H1 (cell line): ENCODE measurements around the gene CSDE1. TPM values are rescaled to one million over a fixed set of nuclear protein-coding genes. Genes with fewer than 3 reads are reported as not detected.
A peak's percentile ranks its signal among the peaks of the same experiment; 100 is the strongest.

Experiments used
- BACH1 ChIP-seq: IDR thresholded peaks from 2 replicates; pipeline ENCODE4 v1.6.1; 2012; ENCODE audit warnings: low read length, improper control_type of control experiment
- BCL11A ChIP-seq, 2 experiments: IDR thresholded peaks; one replicate each; pipeline ENCODE4 v1.6.1; 2011; ENCODE audit warnings: low read depth in 2 of 2, low read length in 2 of 2, mild to moderate bottlenecking in 2 of 2
- CBX5 ChIP-seq: fragments of 300-800, 300-1000 bp; sonication (generic); IDR thresholded peaks from 2 replicates; pipeline ENCODE4 v1.7.1; 2016; ENCODE audit warnings: antibody characterized with exemption, low read length, low read depth
- CHD1 ChIP-seq: IDR thresholded peaks from 2 replicates; pipeline ENCODE4 v1.6.1; 2012; ENCODE audit warnings: low read depth, low read length, improper control_type of control experiment
- CHD2 ChIP-seq: IDR thresholded peaks from 2 replicates; pipeline ENCODE4 v1.6.1; 2012; ENCODE audit warnings: low read length, improper control_type of control experiment
- CREB1 ChIP-seq: IDR thresholded peaks from 2 replicates; pipeline ENCODE4 v1.6.1; 2012; ENCODE audit warnings: inconsistent platforms
- EGR1 ChIP-seq: IDR thresholded peaks from 2 replicates; pipeline ENCODE4 v1.6.1; 2011; ENCODE audit warnings: low read depth, low read length, borderline replicate concordance
- FOSL1 ChIP-seq: IDR thresholded peaks from 2 replicates; pipeline ENCODE4 v1.6.1; 2011; ENCODE audit warnings: mild to moderate bottlenecking, low read depth, low read length, moderate library complexity; ENCODE audit not compliant: insufficient read depth
- GTF2F1 ChIP-seq: IDR thresholded peaks from 2 replicates; pipeline ENCODE4 v1.6.1; 2012; ENCODE audit warnings: low read depth, low read length, improper control_type of control experiment, borderline replicate concordance
- JUN ChIP-seq: IDR thresholded peaks from 2 replicates; pipeline ENCODE4 v1.6.1; 2011; ENCODE audit warnings: low read depth, mild to moderate bottlenecking, improper control_type of control experiment, low read length
- KDM1A ChIP-seq: fragments of 200-600, 300-600 bp; sonication (generic); IDR thresholded peaks from 2 replicates; pipeline ENCODE4 v1.7.1; 2016; ENCODE audit warnings: mild to moderate bottlenecking, low read length, borderline replicate concordance
- KDM4A ChIP-seq: IDR thresholded peaks from one replicate; pipeline ENCODE4 v1.7.1; 2012; ENCODE audit warnings: low read depth, mild to moderate bottlenecking, moderate library complexity, low read length, inconsistent platforms; ENCODE audit not compliant: severe bottlenecking
- POLR2AphosphoS5 ChIP-seq: IDR thresholded peaks from 2 replicates; pipeline ENCODE4 v1.6.1; 2011; ENCODE audit warnings: low read depth, low read length
- POU5F1 ChIP-seq: IDR thresholded peaks from 2 replicates; pipeline ENCODE4 v1.6.1; 2011; ENCODE audit warnings: low read depth, mild to moderate bottlenecking, low read length, moderate library complexity
- RBBP5 ChIP-seq: IDR thresholded peaks from 2 replicates; pipeline ENCODE4 v1.7.1; 2012; ENCODE audit warnings: low read depth, mild to moderate bottlenecking, inconsistent platforms, low read length, moderate library complexity, borderline replicate concordance
- RXRA ChIP-seq: IDR thresholded peaks from 2 replicates; pipeline ENCODE4 v1.6.1; 2011; ENCODE audit warnings: low read depth, mild to moderate bottlenecking, low read length, moderate library complexity; ENCODE audit not compliant: insufficient read depth
- SIN3A ChIP-seq, 2 experiments: IDR thresholded peaks in 1 of 2; conservative IDR thresholded peaks in 1 of 2; 2 replicates each; pipeline ENCODE4 v1.6.1; 2011 to 2012; ENCODE audit warnings: low read length in 2 of 2, improper control_type of control experiment in 1 of 2, low read depth in 1 of 2, mild to moderate bottlenecking in 1 of 2
- SIRT6 ChIP-seq: IDR thresholded peaks from one replicate; pipeline ENCODE4 v1.7.1; 2012; ENCODE audit warnings: low read length, inconsistent platforms
- TBP ChIP-seq: IDR thresholded peaks from 2 replicates; pipeline ENCODE4 v1.6.1; 2011; ENCODE audit warnings: low read depth, low read length, improper control_type of control experiment
- TEAD4 ChIP-seq: IDR thresholded peaks from 2 replicates; pipeline ENCODE4 v1.6.1; 2012; ENCODE audit warnings: low read depth, low read length, inconsistent platforms, mixed read lengths
- YY1 ChIP-seq: IDR thresholded peaks from 2 replicates; pipeline ENCODE4 v1.6.1; 2011; ENCODE audit warnings: low read depth, mild to moderate bottlenecking, low read length
- polyA plus RNA-seq, 7 experiments: library from polyadenylated mRNA; depleted of rRNA in 3 of 7; stranded (reverse) in 5 of 7; unstranded in 2 of 7; fragments of >200 nt in 5 of 7; fragments of 200-250 nt in 2 of 7; gene quantifications; 1 replicate in 5 of 7; 2 replicates in 1 of 7; 4 replicates in 1 of 7; pipeline versions ENCODE4 v1.2.1 to v1.2.3, GENCODE V29; 2011 to 2013; ENCODE audit warnings: missing spikeins in 2 of 7, mixed read lengths in 2 of 7
- total RNA-seq: library from RNA; stranded (reverse); fragmentation: NEBNext Ultra II Directional; extraction: Animal tissue kit (Norgen Biotek cat#: 25700); gene quantifications from 2 replicates; pipeline ENCODE4 v1.2.1, GENCODE V29; 2021
- TF ChIP-seq, protein P1 (sequence below): IDR thresholded peaks from 2 replicates; pipeline ENCODE4 v1.6.1; 2012; ENCODE audit warnings: inconsistent platforms
- TF ChIP-seq, protein P2 (sequence below): IDR thresholded peaks from 2 replicates; pipeline ENCODE4 v1.6.1; 2011; ENCODE audit warnings: low read length, improper control_type of control experiment

Gene CSDE1
- total and polyA plus RNA-seq, 2 of the 8 experiments (the other 6 are each of a cell fraction or from before 2014, with no cell fraction given): 149 to 635 TPM

DNA sequence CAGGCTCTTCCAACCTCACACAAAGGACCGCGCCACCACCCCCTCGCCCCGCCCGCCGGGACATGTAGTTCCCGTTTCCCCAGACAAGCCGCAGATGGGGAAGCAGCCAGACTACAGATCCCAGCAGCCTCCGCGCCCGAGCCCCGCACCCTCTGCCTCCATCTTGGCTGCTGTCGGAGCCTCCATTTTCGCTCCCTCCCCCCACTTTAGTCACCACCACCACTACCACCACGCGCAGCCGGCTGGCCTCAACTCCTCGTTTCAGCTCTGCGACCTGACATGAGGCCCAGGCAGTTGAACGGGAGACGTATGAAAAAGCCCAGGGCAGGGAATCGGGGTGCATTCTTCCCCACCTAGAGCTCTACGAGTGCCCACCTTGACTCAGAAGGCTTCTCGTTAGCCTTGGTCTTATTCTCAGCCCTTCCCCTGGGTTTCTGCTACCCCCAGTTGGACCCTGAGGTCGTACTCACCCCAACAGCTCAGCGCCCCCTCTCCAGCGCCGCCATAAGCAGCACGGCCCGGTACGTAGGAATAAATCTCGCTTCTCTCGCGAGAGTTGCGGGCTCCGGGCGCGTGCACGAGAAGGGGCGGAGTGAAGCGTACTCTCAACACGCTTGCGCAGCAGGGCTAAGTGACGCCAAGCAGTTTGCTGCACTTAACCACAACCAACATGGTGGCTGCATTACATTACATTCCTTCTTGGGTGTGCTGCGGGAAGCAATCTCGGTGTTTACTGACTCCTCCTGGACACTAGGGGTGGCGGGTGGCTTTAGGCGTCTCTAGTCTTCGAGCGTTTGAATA lies at the start of gene CSDE1 (continued):
- no peak for TF ChIP-seq FOSL1
- peak; percentile 75 for TF ChIP-seq CREB1
- TF ChIP-seq CHD2: peak; percentile 97
- peak; percentile 80; the same call in 1 of the 2 replicates for TF ChIP-seq CHD1
- TF ChIP-seq YY1: peak; percentile 98
- no peak for TF ChIP-seq EGR1
- no peak for TF ChIP-seq JUN
- TF ChIP-seq TBP: peak; percentile 95
- TF ChIP-seq SIN3A (conservative IDR thresholded peaks at IDR 0.05 in 1 of 2, IDR thresholded peaks at IDR 0.05 in 1 of 2; ENCODE audit: low read depth in 1 of 2, low read length in 2 of 2): peak in 1 of 2 experiments; percentile 82; a peak in 2 of 4 replicates
- TF ChIP-seq RBBP5: no peak; the same call in 1 of the 2 replicates
- TF ChIP-seq CBX5: no peak
- peak; percentile 98 for TF ChIP-seq POLR2AphosphoS5
- no peak for TF ChIP-seq BCL11A (IDR thresholded peaks at IDR 0.05; ENCODE audit: low read depth in 2 of 2, low read length in 2 of 2)
- no peak for TF ChIP-seq RXRA
- TF ChIP-seq POU5F1: no peak
- TF ChIP-seq KDM4A: peak; percentile 52
- TF ChIP-seq KDM1A: no peak
- 0 out of 2 replicates have a peak, but pooled peaks have one; percentile 2 for TF ChIP-seq GTF2F1
- TF ChIP-seq, protein P1, sequence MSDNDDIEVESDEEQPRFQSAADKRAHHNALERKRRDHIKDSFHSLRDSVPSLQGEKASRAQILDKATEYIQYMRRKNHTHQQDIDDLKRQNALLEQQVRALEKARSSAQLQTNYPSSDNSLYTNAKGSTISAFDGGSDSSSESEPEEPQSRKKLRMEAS: peak; percentile 20; the same call in 1 of the 2 replicates
- TF ChIP-seq BACH1: no peak
- TF ChIP-seq SIRT6: no peak
- TF ChIP-seq TEAD4: peak; percentile 76
- TF ChIP-seq, protein P2, sequence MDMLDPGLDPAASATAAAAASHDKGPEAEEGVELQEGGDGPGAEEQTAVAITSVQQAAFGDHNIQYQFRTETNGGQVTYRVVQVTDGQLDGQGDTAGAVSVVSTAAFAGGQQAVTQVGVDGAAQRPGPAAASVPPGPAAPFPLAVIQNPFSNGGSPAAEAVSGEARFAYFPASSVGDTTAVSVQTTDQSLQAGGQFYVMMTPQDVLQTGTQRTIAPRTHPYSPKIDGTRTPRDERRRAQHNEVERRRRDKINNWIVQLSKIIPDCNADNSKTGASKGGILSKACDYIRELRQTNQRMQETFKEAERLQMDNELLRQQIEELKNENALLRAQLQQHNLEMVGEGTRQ: peak; percentile 8; the same call in 1 of the 2 replicates
